NOMO-1 (cell line): ENCODE results near the gene TMEM150C.
A peak's percentile ranks its signal among the peaks of the same experiment; 100 is the strongest.
"Not testable (repeated sequence)": the region's sequence is repeated elsewhere in the genome, so short reads cannot be mapped to it uniquely, and the experiment has no call there.

Experiments
- DNase-seq, 2 experiments: peaks; one replicate each; lab custom pipeline; 2025; ENCODE audit not compliant: unreplicated experiment in 2 of 2; lab: John Stamatoyannopoulos, UW

TMEM150C gene

GRCh38 chr4:82479562-82479961, 82.2 kb downstream of the TMEM150C start:
- no peak for DNase-seq

GRCh38 chr4:82477469-82477868, 84.3 kb downstream of the TMEM150C start:
- DNase-seq: not testable (repeated sequence)

- DNase-seq: not testable (repeated sequence)
Observed at GRCh38 chr4:82475931-82476330, 85.9 kb downstream of the TMEM150C start.

- no peak for DNase-seq
Observed at GRCh38 chr4:82473621-82474164, 88.1 kb downstream of the TMEM150C start.

- DNase-seq: not testable (repeated sequence)
Observed at GRCh38 chr4:82473080-82473479, 88.7 kb downstream of the TMEM150C start.

- DNase-seq: no peak
Observed at GRCh38 chr4:82469791-82470345, 91.9 kb downstream of the TMEM150C start.

GRCh38 chr4:82467471-82467870, 94.3 kb downstream of the TMEM150C start:
- DNase-seq: no peak

- no peak for DNase-seq
Observed at GRCh38 chr4:82463221-82463620, 98.6 kb downstream of the TMEM150C start.

GRCh38 chr4:82462415-82462831, 99.4 kb downstream of the TMEM150C start:
- peak; percentile 45 to 58 for DNase-seq

- DNase-seq: no peak
Observed at GRCh38 chr4:82461710-82462109, 100.1 kb downstream of the TMEM150C start.

GRCh38 chr4:82458729-82459128, 103.1 kb downstream of the TMEM150C start:
- DNase-seq: no peak

GRCh38 chr4:82457266-82457665, 104.5 kb downstream of the TMEM150C start:
- no peak for DNase-seq

GRCh38 chr4:82452026-82452425, 109.8 kb downstream of the TMEM150C start:
- no peak for DNase-seq

GRCh38 chr4:82450966-82451755, 110.6 kb downstream of the TMEM150C start:
- no peak for DNase-seq

GRCh38 chr4:82447886-82448285, 113.9 kb downstream of the TMEM150C start:
- DNase-seq: no peak

- no peak for DNase-seq
Observed at GRCh38 chr4:82439088-82439487, 122.7 kb downstream of the TMEM150C start.

GRCh38 chr4:82437285-82438005, 124.3 kb downstream of the TMEM150C start:
- no peak for DNase-seq

- no peak for DNase-seq
Observed at GRCh38 chr4:82436780-82437179, 125.0 kb downstream of the TMEM150C start.

- DNase-seq: no peak
Observed at GRCh38 chr4:82436130-82436529, 125.7 kb downstream of the TMEM150C start.

GRCh38 chr4:82434949-82435348, 126.8 kb downstream of the TMEM150C start:
- DNase-seq: no peak

GRCh38 chr4:82433791-82434190, 128.0 kb downstream of the TMEM150C start:
- no peak for DNase-seq
